ENCODE data around the gene FAM107A.

- TF ChIP-seq CTCF (conservative IDR thresholded peaks at IDR 0.05; ENCODE audit: low read length) (no peak), EZH2phosphoT487 (IDR thresholded peaks at IDR 0.05; ENCODE audit: borderline replicate concordance) (no peak)
These were observed 8.8 kb upstream of the FAM107A start for GRCh38 chr3:58585994-58586393.

Data from Loucy (cell line).